GM12878 (cell line): ENCODE results near the gene COL6A1.

Experiments
- CBX5 ChIP-seq: sonication (generic); IDR thresholded peaks from 2 replicates; pipeline ENCODE4 v1.6.1; 2016; ENCODE audit warnings: low read depth, moderate library complexity, mild to moderate bottlenecking, inconsistent platforms
- CREM ChIP-seq: IDR thresholded peaks from 2 replicates; pipeline ENCODE4 v1.6.1; 2014; ENCODE audit warnings: antibody characterized with exemption, low read depth
- CTCF ChIP-seq, 3 experiments: IDR thresholded peaks in 2 of 3; conservative IDR thresholded peaks in 1 of 3; 2 replicates each; pipeline ENCODE4 v1.5.1; 2011; ENCODE audit warnings: low read depth in 3 of 3, low read length in 3 of 3, mild to moderate bottlenecking in 3 of 3, control low read depth in 2 of 3, moderate library complexity in 2 of 3, inconsistent platforms in 1 of 3, mixed read lengths in 1 of 3; ENCODE audit not compliant: control insufficient read depth in 2 of 3, insufficient read depth in 1 of 3; ENCODE audit errors: extremely low read depth in 1 of 3
- EZH2 ChIP-seq: IDR thresholded peaks from 2 replicates; pipeline ENCODE4 v1.6.1; 2012; ENCODE audit warnings: low read depth, mild to moderate bottlenecking, control low read depth, inconsistent platforms, low read length, borderline replicate concordance; ENCODE audit not compliant: control insufficient read depth
- JUNB ChIP-seq: IDR thresholded peaks from 2 replicates; pipeline ENCODE4 v1.6.1; 2016; ENCODE audit warnings: antibody characterized with exemption, mild to moderate bottlenecking
- MLLT1 ChIP-seq: fragments of 450-650 bp; IDR thresholded peaks from 2 replicates; pipeline ENCODE4 v1.6.1; 2016; ENCODE audit warnings: mild to moderate bottlenecking
- NKRF ChIP-seq: fragments of 450-650 bp; conservative IDR thresholded peaks from 2 replicates; pipeline ENCODE4 v1.6.1; 2017; ENCODE audit warnings: mild to moderate bottlenecking, moderate library complexity
- POLR2A ChIP-seq: IDR thresholded peaks from 2 replicates; pipeline ENCODE4 v1.6.1; 2011; ENCODE audit warnings: low read depth, mild to moderate bottlenecking, low read length
- SIN3A ChIP-seq: IDR thresholded peaks from 2 replicates; pipeline ENCODE4 v1.6.1; 2012; ENCODE audit warnings: low read depth, low read length, improper control_type of control experiment
- SRF ChIP-seq, 2 experiments: IDR thresholded peaks; 2 replicates each; pipeline ENCODE4 v1.6.1; 2011; ENCODE audit warnings: low read depth in 2 of 2, low read length in 2 of 2, mild to moderate bottlenecking in 1 of 2, moderate library complexity in 1 of 2
- TAF1 ChIP-seq: IDR thresholded peaks from 2 replicates; pipeline ENCODE4 v1.6.1; 2011; ENCODE audit warnings: mild to moderate bottlenecking, low read depth, low read length, borderline replicate concordance
- TARDBP ChIP-seq: IDR thresholded peaks from 2 replicates; pipeline ENCODE4 v1.6.1; 2016; ENCODE audit warnings: borderline replicate concordance
- TCF7 ChIP-seq: IDR thresholded peaks from 2 replicates; pipeline ENCODE4 v1.6.1; 2014; ENCODE audit warnings: antibody characterized with exemption, borderline replicate concordance
- ZZZ3 ChIP-seq: IDR thresholded peaks from 2 replicates; pipeline ENCODE4 v1.6.1; 2011; ENCODE audit warnings: low read depth; ENCODE audit not compliant: control insufficient read depth, insufficient read length

- no peak for TF ChIP-seq SRF (IDR thresholded peaks at IDR 0.05; ENCODE audit: low read depth in 2 of 2, low read length in 2 of 2)
- TF ChIP-seq ZZZ3 = no peak
- no peak for TF ChIP-seq CBX5
- TF ChIP-seq JUNB = no peak
- no peak for TF ChIP-seq POLR2A
- no peak for TF ChIP-seq TCF7
- TF ChIP-seq SIN3A = no peak
- TF ChIP-seq NKRF = no peak
- no peak for TF ChIP-seq TAF1
- TF ChIP-seq TARDBP = no peak
- TF ChIP-seq CTCF (IDR thresholded peaks at IDR 0.05 in 2 of 3, conservative IDR thresholded peaks at IDR 0.05 in 1 of 3; ENCODE audit: control insufficient read depth in 2 of 3, extremely low read depth in 1 of 3, insufficient read depth in 1 of 3, low read depth in 3 of 3, low read length in 3 of 3) = no peak
- TF ChIP-seq EZH2 = no peak
- no peak for TF ChIP-seq MLLT1
- no peak for TF ChIP-seq CREM
Measured at GRCh38 chr21:45979141-45979631, 2.4 kb upstream of the COL6A1 start.
